Amniotic epithelial cell (primary cell): ENCODE measurements around the gene TEP1.
A peak's percentile ranks its signal among the peaks of the same experiment; 100 is the strongest.
"Not testable (repeated sequence)": the region's sequence is repeated elsewhere in the genome, so short reads cannot be mapped to it uniquely, and the experiment has no call there.

Experiments
- DNase-seq: peaks from one replicate; pipeline ENCODE4 v3.0.0-alpha.2; 2010; ENCODE audit warnings: low read depth

TEP1 gene

DNA sequence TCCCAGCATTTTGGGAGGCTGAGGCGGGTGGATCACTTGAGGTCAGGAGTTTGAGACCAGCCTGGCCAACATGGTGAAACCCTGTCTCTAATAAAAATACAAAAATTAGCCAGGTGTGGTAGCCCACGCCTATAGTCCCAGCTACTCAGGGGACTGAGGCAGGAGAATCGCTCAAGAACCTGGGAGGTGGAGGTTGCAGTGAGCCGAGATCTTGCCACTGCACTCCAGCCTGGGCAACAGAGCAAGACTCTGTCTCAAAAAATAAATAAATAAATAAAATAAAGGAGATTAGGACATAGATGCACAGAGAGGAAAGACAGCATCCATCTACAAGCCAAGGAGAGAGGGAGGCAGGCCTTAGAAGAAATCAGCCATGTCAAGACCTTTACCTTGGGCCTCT is 72.3 kb downstream of the TEP1 start:
- not testable (repeated sequence) for DNase-seq

DNA sequence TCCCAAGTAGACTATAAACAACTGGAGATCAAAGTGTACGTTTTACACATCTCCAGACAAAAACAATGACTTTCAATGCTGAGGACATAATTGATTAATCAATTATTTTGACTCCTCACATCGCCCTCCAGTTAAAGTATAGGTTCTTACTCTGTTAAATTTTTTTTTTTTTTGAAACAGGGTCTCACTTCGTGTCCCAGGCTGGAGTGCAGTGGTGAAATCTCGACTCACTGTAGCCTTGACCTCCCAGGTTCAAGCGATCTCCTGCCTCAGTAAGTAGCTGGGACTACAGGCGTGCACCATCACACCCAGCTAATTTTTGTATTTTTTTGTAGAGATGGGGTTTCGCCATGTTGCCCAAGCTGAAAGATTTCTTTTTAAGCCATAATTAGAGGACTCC is 79.3 kb downstream of the TEP1 start:
- DNase-seq = no peak

DNA sequence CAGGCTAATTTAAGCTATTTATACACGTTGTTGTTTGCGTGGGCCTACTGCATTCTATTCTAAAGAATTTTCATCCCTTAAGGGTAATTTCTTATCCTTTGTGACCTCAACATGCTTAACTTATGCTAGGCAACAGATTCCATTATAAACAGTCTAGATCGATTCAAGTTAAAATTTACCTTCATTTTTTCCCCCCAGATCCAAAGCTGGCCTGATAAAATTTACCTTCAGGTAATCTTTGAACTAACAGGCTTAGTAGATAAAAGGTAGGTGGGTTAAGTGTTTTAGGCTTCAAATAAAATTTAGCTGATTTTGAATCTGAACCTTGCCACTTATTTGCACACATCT is 79.8 kb downstream of the TEP1 start:
- DNase-seq = no peak

DNA sequence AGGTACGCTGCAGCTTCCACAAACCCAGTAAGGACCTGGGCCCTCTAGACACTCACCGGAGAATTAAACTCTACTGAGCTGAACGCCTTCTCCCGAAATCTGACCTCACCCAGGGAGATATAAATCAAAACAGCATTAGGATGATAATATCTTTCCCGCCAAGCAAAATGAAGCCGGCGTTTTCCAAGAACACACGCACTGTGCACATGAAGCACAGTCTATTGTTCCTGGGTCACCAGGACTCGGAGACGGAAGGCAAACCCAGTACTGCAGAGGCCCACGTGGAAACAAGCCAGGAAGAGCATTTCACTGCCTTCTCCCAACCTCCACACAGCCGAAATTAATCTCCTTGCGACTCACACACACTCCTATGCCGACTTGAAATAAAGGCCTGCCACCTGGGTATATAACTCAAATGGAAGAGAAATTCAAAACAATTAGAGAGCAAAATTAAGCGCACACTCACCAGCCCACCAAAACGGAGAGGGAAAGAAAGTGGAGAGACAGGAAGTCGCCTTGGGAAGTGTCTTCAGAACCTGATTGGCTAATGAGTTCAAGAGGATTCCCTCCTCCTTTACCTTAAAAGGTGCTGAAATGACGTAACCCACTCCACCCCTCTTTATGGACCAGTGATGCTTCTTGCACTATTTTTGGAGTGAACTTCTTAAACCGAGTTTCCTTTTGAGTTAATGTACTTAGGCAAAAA is 80.4 kb downstream of the TEP1 start, which contains the start of gene CCNB1IP1:
CCNB1IP1 (minus strand) TSS at position 492 of the 706 bp plus-strand sequence. CDS start 16,756 bp downstream, outside the sequence.
- DNase-seq = peak; percentile 92

DNA sequence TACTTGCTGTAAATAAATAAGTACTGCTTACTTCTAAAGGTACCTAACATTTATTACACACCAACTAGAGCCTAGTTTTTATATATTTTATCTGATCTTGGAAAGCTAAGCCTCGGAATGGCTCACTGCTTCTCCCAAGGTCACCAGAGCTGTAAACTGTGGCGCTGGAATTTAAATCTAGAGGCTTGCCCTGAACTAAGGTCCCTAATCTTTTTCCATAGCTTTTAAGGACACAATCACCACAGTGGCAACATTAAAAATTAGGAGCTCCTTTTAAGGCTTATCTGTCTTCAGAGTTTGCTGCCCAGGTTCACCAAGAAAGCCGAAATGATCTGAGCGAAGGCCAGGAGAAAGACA is 80.9 kb downstream of the TEP1 start:
- peak; percentile 40 for DNase-seq

DNA sequence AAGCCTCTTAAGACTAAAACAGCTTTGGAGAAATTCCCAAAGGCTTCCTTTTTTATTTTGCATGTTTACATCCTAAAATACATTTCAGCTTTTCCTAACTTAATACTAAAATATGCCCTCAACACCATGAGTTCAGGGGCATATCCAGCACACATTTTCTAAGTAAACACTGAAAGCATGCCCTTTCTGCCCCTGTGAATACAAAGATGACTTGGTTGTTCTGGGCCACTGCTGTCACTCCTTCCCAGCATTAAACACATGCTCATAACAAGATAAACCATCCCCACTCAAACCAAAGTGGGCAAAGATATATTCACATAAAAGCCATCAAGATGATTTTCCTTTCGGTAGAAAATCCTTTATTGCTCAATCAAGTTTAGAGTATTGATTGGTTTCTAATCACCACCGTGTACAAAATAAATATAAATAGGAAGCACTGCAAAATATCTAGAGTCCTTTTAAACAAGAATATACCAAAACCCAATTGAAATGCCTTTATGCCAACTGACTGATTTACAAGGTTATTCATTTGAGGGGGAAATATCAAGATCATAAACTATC is 82.2 kb downstream of the TEP1 start:
- no peak for DNase-seq

DNA sequence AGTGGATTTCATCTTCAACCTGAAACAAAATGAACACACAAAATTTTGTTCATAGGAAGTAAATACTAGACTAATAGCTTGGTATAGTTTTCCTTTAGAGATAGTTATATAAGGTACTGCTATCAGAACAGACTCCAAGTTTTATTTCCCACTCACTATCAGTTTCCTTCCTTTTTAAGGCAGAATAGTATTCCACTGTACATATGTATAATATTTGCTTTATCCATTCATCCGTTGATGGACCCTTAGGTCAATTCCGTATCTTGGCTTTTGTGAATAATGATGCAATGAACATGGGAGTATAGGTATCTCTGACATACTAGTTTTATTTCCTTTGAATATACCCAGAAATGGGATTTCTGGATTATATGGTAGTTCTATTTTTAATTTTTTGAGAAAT is 83.9 kb downstream of the TEP1 start:
- no peak for DNase-seq

DNA sequence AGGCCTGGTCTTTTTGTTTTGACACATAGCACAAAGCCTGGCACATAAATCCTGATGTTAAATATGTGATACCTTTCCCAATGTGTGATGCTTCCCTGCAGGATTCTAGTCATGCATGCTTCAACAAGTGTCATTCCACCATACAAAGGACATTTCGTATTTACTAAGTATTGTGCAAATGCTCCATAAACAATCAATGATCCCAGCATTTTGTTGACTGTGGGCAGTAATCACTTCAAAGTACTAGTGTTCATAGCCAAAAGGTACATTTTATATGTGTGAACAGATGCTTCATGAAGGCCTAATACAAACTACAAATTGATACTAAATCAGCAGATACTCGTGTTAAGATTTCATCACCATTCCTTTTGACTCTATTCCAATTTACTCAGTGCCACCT is 84.6 kb downstream of the TEP1 start:
- DNase-seq = no peak

DNA sequence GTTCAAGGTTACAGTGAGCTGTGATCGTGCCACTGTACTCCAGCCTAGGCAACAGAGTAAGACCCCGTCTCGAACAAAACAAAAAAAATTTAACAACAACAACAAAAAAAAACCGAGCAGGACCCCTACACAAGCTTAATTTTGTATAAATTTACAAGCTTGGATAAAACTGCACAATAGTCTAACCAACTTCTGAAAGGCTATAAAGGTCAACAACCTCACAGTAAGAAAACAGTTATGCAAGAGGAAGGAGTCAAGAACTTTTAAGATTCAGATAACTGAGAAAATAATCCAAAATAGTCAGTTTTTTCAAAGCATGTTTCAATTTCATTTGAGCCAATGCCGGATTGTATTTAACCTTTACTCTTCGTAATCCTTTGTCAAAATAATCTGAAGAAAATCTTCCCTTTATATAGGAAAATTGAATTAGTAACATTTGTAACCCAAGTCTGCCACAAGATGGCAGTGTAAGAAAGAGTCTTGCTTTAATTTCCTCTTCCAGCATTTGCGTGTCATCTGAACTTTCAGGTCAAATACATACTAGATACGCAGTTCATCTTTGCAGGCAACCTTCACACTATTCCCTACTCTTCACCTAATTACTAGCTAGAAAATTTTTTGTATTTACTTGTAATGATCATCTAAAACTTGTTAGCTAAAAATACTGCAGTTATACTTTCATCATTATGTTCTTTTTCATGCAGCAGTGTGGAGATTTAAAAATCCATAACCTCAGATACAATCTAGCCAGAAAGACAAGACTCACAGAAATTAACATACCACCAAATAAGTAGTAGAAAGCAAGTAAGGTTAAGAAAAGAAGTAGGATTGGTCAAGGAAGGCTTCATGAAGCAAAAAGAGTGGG is 86.1 kb downstream of the TEP1 start:
- peak; percentile 67 for DNase-seq

DNA sequence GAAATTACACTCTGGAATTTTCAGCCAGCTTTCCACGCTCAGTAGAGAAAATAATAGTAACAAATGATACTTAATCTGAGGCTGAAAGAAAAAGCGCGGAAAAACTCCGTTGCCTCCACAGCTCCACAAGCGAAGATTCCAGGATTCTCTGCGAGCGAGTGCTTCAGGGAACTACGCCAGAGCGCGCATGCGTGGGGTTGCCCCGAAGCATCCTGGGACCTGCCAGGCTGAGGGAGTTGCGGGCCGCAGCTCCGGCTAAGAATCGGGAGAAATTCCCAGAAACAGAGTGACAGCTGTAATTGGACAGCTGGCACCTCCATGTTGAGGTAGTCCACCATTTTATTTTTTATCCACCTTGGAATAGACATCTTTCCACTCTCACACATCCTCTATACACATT is 95.6 kb downstream of the TEP1 start:
- DNase-seq = no peak
